Loucy (cell line): Measurements from ENCODE around the gene TRPV4.

Source experiments
- EZH2phosphoT487 ChIP-seq: fragments of 200-600 bp; IDR thresholded peaks from 2 replicates; pipeline ENCODE4 v1.6.1; 2018; ENCODE audit warnings: antibody characterized with exemption, mild to moderate bottlenecking, moderate library complexity, borderline replicate concordance
- TF ChIP-seq, protein P1 (sequence below): fragments of 200-600 bp; sonication (generic); conservative IDR thresholded peaks from 2 replicates; pipeline ENCODE4 v1.5.1; 2014; ENCODE audit warnings: mild to moderate bottlenecking, antibody characterized with exemption, low read length

DNA sequence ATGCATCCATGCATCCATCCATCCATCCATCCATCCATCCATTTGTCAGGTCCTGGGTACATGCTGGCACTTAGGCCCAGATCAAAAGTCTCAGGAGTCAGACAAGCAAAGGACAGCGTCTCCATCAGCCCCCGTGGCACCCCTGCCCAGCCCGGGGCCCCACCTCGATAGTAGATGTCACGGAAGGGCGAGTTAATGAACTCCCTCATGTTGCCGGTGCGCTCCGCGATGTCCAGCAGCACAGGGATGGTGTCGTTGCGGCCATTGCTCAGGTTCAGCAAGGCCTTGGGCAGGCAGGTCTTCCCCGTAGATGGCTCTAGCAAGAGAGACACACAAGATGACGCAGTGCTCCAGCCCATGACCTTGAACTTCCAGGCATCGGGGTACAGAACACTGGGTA lies 30.4 kb downstream of the TRPV4 start:
- TF ChIP-seq, protein P1, sequence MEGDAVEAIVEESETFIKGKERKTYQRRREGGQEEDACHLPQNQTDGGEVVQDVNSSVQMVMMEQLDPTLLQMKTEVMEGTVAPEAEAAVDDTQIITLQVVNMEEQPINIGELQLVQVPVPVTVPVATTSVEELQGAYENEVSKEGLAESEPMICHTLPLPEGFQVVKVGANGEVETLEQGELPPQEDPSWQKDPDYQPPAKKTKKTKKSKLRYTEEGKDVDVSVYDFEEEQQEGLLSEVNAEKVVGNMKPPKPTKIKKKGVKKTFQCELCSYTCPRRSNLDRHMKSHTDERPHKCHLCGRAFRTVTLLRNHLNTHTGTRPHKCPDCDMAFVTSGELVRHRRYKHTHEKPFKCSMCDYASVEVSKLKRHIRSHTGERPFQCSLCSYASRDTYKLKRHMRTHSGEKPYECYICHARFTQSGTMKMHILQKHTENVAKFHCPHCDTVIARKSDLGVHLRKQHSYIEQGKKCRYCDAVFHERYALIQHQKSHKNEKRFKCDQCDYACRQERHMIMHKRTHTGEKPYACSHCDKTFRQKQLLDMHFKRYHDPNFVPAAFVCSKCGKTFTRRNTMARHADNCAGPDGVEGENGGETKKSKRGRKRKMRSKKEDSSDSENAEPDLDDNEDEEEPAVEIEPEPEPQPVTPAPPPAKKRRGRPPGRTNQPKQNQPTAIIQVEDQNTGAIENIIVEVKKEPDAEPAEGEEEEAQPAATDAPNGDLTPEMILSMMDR, result no peak
- no peak for TF ChIP-seq EZH2phosphoT487
